ENCODE data around the gene LGALS14.

DNA sequence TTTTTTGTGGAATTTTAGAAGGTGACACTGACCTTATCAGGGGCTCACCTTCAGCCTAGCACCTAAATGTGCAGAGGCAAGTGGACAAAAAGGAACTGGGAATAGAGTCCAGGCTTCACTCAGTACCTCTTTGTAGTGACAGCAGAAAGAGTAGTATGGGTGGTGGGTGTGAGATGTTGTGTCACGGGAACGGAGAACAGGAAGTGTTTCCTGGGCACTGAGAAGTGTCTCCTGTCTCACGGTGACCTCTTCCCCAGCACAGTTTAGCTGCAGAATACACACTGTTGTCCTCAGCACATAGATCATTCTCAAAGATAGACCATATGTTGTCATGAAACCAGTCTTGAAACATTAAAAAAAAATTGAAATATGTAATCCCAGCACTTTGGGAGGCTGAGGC is 17.5 kb upstream of the LGALS14 start:
- TF ChIP-seq POLR2A (IDR thresholded peaks at IDR 0.05; ENCODE audit: low read depth, low read length): no peak
- no peak for TF ChIP-seq POLR2AphosphoS5 (IDR thresholded peaks at IDR 0.05; ENCODE audit: low read depth, low read length)
